Measurements from ENCODE around the gene FCHSD1.

- no peak for TF ChIP-seq CTCF (IDR thresholded peaks at IDR 0.05)
- no peak for TF ChIP-seq POLR2A (IDR thresholded peaks at IDR 0.05)
Measured at GRCh38 chr5:141685591-141685990, 34.4 kb upstream of the FCHSD1 start.

Data from uterus (tissue), 2 donors.